HPDE6-E6E7 (cell line): ENCODE data around the gene PDIA5.
"Not testable (repeated sequence)": the region's sequence is repeated elsewhere in the genome, so short reads cannot be mapped to it uniquely, and the experiment has no call there.

Experiments
- DNase-seq: peaks from one replicate; pipeline ENCODE4 v3.0.0; 2011; ENCODE audit warnings: missing footprints; ENCODE audit errors: extremely low spot score

The PDIA5 gene

GRCh38 chr3:123092243-123092642, 25.4 kb downstream of the PDIA5 start:
- DNase-seq = no peak

DNA sequence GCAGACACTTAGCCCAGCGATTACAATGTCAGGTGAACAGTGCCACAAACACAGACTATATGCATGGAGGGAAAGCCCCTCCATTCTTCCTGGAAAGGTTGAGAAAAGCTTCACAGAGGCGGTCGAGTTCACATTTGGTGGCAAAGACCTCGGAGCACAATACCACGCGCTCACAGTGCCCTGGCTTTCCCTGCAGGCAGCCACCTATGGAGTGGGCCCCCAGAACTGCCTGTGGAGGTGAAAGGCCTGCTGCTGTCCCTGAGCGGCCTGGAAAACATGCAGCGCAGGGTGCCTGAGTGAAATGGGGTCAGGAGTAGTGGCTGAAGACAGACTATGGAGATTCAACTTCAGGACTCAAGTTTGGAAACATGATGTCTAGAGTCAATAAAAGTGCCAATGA, 26.9 kb downstream of the PDIA5 start:
- DNase-seq = no peak

- DNase-seq = no peak
These were observed 27.9 kb downstream of the PDIA5 start for GRCh38 chr3:123094516-123095313.

- no peak for DNase-seq
These were observed 29.3 kb downstream of the PDIA5 start for GRCh38 chr3:123096126-123096525.

- no peak for DNase-seq
These were observed 29.9 kb downstream of the PDIA5 start for GRCh38 chr3:123096731-123097130.

- DNase-seq = no peak
These were observed 31.9 kb downstream of the PDIA5 start for GRCh38 chr3:123098426-123099330.

- DNase-seq = no peak
These were observed 32.7 kb downstream of the PDIA5 start for GRCh38 chr3:123099331-123100192.

GRCh38 chr3:123100193-123100776, 33.5 kb downstream of the PDIA5 start:
- DNase-seq = no peak

DNA sequence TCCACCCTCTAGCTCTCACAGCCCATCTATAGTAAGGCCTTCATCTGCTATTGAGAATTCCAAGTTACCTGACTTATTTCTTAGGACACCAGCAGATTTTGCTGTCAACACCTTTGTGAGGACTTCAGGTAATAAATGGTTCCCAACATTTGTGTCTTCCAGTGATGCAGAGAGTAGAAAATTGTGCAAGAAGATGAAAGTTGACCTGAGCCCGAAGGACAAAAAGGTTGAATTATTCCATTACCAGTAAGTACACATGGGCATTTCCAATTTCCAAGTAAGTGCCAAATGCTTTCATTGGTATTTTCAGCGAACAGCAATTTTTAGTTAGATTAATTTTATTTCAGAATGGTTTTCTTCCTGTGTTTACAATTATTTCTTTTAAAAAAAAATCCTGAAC, 35.4 kb downstream of the PDIA5 start:
- DNase-seq = no peak

DNA sequence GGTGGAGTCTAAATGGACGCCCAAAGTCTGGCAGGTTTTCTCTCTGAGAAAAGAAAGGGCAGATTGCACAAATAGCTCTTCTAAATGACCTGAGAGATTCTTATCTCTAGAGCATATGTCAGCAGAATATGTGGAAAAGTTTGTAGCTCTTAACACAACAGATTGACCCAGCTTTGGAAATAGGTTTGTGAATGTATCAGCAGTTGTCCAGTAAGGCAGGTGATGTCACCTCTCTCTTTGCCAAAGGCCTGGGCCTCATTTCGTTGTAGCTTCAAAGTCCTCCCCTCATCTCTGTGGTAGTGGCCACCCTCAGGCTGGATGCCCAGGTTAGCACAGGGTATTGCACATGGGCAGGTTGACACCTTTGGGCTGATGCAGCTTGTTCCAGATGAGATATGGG, 36.0 kb downstream of the PDIA5 start:
- DNase-seq = no peak

GRCh38 chr3:123104550-123104949, 37.7 kb downstream of the PDIA5 start:
- DNase-seq = peak; percentile 38

GRCh38 chr3:123105201-123106189, 38.7 kb downstream of the PDIA5 start:
- no peak for DNase-seq

DNA sequence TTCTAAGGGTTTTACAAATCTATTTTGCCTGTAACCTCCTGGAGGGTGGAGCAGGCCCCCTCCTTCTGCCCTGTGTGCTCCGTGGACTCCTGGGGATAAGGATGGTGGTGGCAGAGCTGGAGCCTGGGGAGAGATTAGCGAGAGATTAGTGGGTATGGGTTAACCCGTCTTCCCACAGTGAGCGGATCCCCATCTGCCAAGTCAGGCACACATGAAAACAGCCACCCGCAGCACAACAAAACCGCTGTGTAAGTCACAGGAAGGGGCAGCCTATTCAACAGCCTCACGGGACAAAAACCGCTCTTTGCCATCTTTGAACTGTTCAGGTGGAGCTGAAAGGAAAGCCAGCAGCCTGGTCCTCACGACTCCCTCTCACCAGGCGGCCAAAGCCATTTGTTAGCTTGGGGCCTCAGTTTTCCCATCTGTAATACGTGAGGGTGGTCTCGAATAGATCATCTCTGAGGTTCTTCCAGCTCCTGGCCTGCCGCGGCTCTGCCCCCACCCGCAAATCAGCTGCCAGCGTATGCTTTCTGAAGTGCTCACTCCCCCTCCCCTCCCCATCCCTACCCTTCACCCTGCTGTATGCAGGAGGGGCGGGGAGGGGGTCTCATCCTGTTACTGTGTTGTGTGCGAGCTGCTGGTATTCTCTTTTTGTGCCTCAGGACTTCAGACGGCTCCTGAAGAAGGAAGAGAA, 43.6 kb downstream of the PDIA5 start:
- no peak for DNase-seq

DNA sequence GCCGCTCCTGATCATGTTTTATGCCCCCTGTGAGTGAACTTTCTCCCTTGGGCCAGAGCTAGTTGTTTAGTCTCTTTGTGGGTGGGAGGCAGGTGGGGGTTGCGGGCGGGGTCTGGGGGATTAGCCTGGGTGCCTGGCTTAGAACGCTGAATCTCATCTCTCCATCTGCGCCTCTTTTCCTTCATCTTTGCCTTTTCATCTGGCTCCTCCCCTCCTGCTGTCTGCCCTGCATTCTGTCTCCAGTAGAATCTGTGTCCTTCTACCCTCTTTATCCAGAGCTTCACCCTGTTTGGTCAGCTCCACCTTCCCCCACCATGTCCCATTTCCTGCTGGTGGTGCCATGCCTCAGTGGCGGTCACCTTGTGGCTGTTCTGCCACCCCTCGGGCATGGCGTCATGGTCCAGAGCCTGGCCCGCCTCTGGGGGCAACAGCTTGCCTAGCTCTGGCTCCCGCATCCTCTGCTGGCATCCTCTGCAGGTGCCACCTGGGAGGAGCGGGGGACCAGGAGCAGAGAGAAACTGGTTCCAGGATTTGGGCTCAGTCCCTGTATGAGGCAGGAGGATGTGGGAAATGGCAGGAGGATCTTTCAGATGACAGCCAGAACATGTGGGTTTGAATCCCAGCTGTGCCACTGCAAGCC, 44.3 kb downstream of the PDIA5 start:
- no peak for DNase-seq

GRCh38 chr3:123111640-123112039, 44.8 kb downstream of the PDIA5 start:
- DNase-seq = no peak

DNA sequence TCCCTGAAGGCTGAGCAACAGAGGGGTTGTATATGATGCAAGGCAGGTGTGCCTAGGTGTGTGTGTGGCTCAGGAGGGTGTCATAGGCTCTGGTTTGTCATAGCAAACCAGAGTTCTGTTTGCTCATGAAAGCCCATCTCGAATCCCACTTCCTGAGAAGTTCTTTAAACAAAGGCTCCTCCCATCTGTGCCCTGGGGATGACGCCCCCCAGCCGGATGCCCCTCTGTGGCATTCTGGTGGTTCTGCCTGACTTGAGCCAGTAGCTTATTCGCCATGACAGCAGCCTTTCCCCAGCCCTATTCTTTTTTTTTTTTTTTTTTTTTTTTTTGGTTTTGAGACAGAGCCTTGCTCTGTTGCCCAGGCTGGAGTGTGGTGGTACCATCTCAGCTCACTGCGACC, 45.4 kb downstream of the PDIA5 start:
- DNase-seq = no peak

DNA sequence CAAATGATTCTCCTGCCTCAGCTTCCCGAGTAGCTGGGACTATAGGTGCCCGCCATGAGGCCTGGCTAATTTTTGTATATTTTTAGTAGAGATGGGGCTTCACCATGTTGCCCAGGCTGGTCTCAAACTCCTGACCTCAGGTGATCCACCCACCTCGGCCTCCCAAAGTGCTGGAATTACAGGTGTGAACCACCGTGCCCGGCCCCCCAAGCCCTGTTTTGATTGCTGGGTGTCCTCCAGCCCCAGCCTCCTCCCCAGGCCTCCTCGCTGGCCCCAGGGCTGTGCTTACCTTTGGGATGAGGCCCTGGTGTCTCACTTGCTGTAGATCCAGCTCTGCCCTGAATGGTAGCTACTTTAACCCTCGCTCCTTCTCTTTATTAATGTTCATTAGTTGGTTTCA, 45.8 kb downstream of the PDIA5 start:
- DNase-seq = not testable (repeated sequence)

DNA sequence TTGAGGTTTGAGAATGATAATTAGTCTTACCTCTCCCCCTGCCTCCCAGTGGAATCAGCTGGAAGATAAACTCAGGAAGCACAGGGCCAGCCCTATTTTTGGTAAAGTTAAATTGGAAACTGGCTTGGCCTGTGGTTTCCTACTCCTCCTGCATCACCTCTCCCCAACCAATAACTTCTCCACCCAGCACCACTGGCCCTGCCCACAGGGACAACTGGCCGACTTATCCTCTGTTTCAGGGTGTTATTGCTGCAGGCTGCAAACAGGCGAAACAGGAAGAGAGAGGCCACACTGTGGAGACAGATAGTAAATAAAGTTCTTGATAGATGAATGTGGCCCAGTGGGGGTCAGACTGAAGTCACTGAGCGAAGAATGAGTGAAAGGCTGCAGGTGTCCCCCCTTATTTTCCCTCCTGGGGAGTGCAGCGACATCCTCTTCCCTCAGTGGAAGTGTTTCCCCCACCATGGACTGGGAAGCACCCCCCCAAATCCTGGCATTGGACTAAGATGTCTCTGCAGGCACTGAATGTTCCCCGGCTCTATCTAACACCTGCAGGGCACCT, 47.1 kb downstream of the PDIA5 start:
- no peak for DNase-seq

GRCh38 chr3:123116116-123116515, 49.3 kb downstream of the PDIA5 start:
- DNase-seq = no peak
